GM21576 (cell line): ENCODE data around the gene ZG16.
"Not testable (repeated sequence)": the region's sequence is repeated elsewhere in the genome, so short reads cannot be mapped to it uniquely, and the experiment has no call there.

Source experiments
- ATAC-seq: cut with Tn5 transposase; IDR thresholded peaks from one replicate; pipeline ENCODE4 v1.9.1; 2021; ENCODE audit warnings: mild to moderate bottlenecking, moderate library complexity; ENCODE audit not compliant: unreplicated experiment

The ZG16 gene

GRCh38 chr16:29777576-29778350 lies at the start of gene ZG16:
Gene ZG16, plus strand, starts transcription at chr16:29778256. Its CDS starts 1,011 bp downstream, at chr16:29779267.
- ATAC-seq, result no peak

GRCh38 chr16:29729116-29729521 lies 48.9 kb upstream of the ZG16 start:
- no peak for ATAC-seq

GRCh38 chr16:29730649-29731048 lies 47.4 kb upstream of the ZG16 start:
- ATAC-seq, result no peak

GRCh38 chr16:29731768-29732601 lies 46.1 kb upstream of the ZG16 start:
- peak; percentile 57 for ATAC-seq

GRCh38 chr16:29734786-29735185 lies 43.3 kb upstream of the ZG16 start:
- ATAC-seq, result no peak

GRCh38 chr16:29736112-29736511 lies 41.9 kb upstream of the ZG16 start:
- no peak for ATAC-seq

- ATAC-seq, result no peak
Measured at GRCh38 chr16:29736764-29737163, 41.3 kb upstream of the ZG16 start.

- ATAC-seq, result no peak
Measured at GRCh38 chr16:29737713-29738112, 40.3 kb upstream of the ZG16 start.

- ATAC-seq, result peak; percentile 80
Measured at GRCh38 chr16:29738514-29738913, 39.5 kb upstream of the ZG16 start.

- not testable (repeated sequence) for ATAC-seq
Measured at GRCh38 chr16:29739927-29740629, 38.0 kb upstream of the ZG16 start.

- not testable (repeated sequence) for ATAC-seq
Measured at GRCh38 chr16:29740630-29741015, 37.4 kb upstream of the ZG16 start.

- no peak for ATAC-seq
Measured at GRCh38 chr16:29742683-29743275, 35.3 kb upstream of the ZG16 start.

- ATAC-seq, result no peak
Measured at GRCh38 chr16:29743475-29743826, 34.6 kb upstream of the ZG16 start.

GRCh38 chr16:29743827-29744531 lies 34.1 kb upstream of the ZG16 start:
- ATAC-seq, result no peak

- no peak for ATAC-seq
Measured at GRCh38 chr16:29744541-29745101, 33.4 kb upstream of the ZG16 start.

- ATAC-seq, result peak; percentile 13
Measured at GRCh38 chr16:29745121-29745852, 32.8 kb upstream of the ZG16 start.

- peak; percentile 75 for ATAC-seq
Measured at GRCh38 chr16:29745853-29746345, 32.2 kb upstream of the ZG16 start, which contains the start of gene C16orf54. Gene C16orf54, minus strand, starts transcription at chr16:29745990. Its CDS starts 1,039 bp downstream, at chr16:29744951.

GRCh38 chr16:29746518-29746917 lies 31.5 kb upstream of the ZG16 start:
- not testable (repeated sequence) for ATAC-seq
